ENCODE results near the gene AK9. TPM values are rescaled to one million over a fixed set of nuclear protein-coding genes. Genes with fewer than 3 reads are reported as not detected.

The AK9 gene
- total and polyA plus RNA-seq, 10 of the 15 experiments (the other 5 are each of a cell fraction or from before 2014, with no cell fraction given), result 2.1 to 7.4 (median 4.2) TPM

DNA sequence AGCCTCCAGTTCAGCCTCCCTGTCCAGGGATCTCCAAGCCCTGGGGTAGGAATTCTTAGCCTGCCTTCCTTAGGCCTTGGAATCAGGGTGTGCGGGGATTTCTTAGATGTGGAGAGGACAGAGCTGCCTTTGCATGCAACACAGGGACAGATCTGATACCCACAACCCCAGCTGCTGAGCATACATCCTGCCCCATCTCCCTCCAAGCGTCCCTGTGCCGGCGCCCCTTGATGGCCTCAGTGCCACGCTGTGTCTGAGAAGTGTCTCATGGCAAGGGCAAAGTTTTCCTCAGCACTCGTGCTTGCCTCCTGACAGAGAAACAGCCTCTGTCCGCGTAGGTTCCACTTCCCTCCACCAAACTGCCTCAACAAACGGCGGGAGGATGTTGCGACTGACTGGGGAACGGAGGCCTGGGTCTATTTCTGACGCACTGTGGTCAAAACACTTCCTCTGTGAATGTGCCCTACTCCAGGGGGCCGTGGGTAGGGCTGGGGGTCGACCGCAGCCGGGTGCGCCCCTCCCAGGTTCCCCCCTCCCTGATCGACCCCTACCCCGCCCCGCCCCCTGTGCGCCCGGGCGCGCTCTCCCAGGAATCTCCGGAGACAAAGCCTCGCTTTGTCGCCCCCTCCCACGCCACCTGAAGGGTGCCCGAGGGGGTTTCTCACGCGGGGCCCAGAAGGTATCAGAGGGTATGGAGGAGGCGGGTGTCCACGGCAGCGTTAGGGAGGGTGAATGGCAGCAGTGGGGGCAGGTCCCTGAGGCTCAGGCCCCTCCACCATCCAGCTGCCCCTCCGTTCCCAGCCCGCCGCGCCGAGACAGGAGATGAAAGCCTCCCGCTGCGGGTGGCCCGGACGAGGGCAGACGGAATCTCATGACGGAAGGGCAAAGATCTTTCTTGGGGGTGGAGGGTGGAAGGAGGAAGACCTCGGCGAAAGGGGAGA lies 236.2 kb downstream of the AK9 start (continued):
- TF ChIP-seq, protein P1, sequence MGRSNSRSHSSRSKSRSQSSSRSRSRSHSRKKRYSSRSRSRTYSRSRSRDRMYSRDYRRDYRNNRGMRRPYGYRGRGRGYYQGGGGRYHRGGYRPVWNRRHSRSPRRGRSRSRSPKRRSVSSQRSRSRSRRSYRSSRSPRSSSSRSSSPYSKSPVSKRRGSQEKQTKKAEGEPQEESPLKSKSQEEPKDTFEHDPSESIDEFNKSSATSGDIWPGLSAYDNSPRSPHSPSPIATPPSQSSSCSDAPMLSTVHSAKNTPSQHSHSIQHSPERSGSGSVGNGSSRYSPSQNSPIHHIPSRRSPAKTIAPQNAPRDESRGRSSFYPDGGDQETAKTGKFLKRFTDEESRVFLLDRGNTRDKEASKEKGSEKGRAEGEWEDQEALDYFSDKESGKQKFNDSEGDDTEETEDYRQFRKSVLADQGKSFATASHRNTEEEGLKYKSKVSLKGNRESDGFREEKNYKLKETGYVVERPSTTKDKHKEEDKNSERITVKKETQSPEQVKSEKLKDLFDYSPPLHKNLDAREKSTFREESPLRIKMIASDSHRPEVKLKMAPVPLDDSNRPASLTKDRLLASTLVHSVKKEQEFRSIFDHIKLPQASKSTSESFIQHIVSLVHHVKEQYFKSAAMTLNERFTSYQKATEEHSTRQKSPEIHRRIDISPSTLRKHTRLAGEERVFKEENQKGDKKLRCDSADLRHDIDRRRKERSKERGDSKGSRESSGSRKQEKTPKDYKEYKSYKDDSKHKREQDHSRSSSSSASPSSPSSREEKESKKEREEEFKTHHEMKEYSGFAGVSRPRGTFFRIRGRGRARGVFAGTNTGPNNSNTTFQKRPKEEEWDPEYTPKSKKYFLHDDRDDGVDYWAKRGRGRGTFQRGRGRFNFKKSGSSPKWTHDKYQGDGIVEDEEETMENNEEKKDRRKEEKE (IDR thresholded peaks at IDR 0.05), result no peak
- TF ChIP-seq CBX3 (IDR thresholded peaks at IDR 0.05; ENCODE audit: borderline replicate concordance, low read depth) (no peak), EZH2 (IDR thresholded peaks at IDR 0.05; ENCODE audit: borderline replicate concordance, control insufficient read depth, low read depth, low read length) (no peak), MYB (IDR thresholded peaks at IDR 0.05; ENCODE audit: borderline replicate concordance, low read depth, low read length) (no peak), NBN (IDR thresholded peaks at IDR 0.05) (peak; percentile 38; the same call in 1 of the 2 replicates), HDAC6 (IDR thresholded peaks at IDR 0.05; ENCODE audit: unreplicated experiment) (no peak), TCF3 (IDR thresholded peaks at IDR 0.05; ENCODE audit: borderline replicate concordance, insufficient read depth, low read depth, low read length) (peak; percentile 66; the same call in 1 of the 2 replicates), MEF2A (IDR thresholded peaks at IDR 0.05; ENCODE audit: insufficient read depth, low read depth, low read length) (peak; percentile 74; the same call in 1 of the 2 replicates), SPI1 (IDR thresholded peaks at IDR 0.05; ENCODE audit: borderline replicate concordance, insufficient read depth, low read depth, low read length) (peak; percentile 91), MTA3 (IDR thresholded peaks at IDR 0.05; ENCODE audit: borderline replicate concordance, low read length) (peak; percentile 62; the same call in 1 of the 2 replicates), NFIC (IDR thresholded peaks at IDR 0.05; ENCODE audit: low read depth, low read length) (peak; percentile 48; the same call in 1 of the 2 replicates), ETV6 (conservative IDR thresholded peaks at IDR 0.05 in 1 of 2, IDR thresholded peaks at IDR 0.05 in 1 of 2; ENCODE audit: borderline replicate concordance in 1 of 2, low read depth in 1 of 2) (no peak), SIX5 (IDR thresholded peaks at IDR 0.05; ENCODE audit: low read depth, low read length, severe bottlenecking) (no peak)
- TF ChIP-seq, protein P2, sequence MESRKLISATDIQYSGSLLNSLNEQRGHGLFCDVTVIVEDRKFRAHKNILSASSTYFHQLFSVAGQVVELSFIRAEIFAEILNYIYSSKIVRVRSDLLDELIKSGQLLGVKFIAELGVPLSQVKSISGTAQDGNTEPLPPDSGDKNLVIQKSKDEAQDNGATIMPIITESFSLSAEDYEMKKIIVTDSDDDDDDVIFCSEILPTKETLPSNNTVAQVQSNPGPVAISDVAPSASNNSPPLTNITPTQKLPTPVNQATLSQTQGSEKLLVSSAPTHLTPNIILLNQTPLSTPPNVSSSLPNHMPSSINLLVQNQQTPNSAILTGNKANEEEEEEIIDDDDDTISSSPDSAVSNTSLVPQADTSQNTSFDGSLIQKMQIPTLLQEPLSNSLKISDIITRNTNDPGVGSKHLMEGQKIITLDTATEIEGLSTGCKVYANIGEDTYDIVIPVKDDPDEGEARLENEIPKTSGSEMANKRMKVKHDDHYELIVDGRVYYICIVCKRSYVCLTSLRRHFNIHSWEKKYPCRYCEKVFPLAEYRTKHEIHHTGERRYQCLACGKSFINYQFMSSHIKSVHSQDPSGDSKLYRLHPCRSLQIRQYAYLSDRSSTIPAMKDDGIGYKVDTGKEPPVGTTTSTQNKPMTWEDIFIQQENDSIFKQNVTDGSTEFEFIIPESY (IDR thresholded peaks at IDR 0.05), result no peak
- TF ChIP-seq, protein P3, sequence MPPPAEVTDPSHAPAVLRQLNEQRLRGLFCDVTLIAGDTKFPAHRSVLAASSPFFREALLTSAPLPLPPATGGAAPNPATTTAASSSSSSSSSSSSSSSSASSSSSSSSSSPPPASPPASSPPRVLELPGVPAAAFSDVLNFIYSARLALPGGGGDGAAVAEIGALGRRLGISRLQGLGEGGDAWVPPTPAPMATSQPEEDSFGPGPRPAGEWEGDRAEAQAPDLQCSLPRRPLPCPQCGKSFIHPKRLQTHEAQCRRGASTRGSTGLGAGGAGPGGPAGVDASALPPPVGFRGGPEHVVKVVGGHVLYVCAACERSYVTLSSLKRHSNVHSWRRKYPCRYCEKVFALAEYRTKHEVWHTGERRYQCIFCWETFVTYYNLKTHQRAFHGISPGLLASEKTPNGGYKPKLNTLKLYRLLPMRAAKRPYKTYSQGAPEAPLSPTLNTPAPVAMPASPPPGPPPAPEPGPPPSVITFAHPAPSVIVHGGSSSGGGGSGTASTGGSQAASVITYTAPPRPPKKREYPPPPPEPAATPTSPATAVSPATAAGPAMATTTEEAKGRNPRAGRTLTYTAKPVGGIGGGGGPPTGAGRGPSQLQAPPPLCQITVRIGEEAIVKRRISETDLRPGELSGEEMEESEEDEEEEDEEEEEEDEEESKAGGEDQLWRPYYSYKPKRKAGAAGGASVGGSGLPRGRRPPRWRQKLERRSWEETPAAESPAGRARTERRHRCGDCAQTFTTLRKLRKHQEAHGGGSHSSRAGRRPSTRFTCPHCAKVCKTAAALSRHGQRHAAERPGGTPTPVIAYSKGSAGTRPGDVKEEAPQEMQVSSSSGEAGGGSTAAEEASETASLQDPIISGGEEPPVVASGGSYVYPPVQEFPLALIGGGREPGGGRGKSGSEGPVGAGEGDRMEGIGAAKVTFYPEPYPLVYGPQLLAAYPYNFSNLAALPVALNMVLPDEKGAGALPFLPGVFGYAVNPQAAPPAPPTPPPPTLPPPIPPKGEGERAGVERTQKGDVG (CRISPR knock-in tag; IDR thresholded peaks at IDR 0.05), result no peak

Data from GM12878 (cell line).